Rectal smooth muscle tissue (tissue), 1 donor: ENCODE results near the gene SLC6A9.

Experiments
- H3K27ac ChIP-seq: one replicate; pipeline ENCODE4 v1.7.0; 2013; ENCODE audit warnings: low read depth, low read length, inconsistent platforms
- H3K27me3 ChIP-seq: one replicate; pipeline ENCODE4 v1.7.0; 2013; ENCODE audit warnings: low read length; ENCODE audit not compliant: control insufficient read depth, insufficient read depth
- H3K36me3 ChIP-seq: one replicate; pipeline ENCODE4 v1.7.0; 2013; ENCODE audit warnings: low read length; ENCODE audit not compliant: control insufficient read depth, insufficient read depth
- H3K4me1 ChIP-seq: one replicate; pipeline ENCODE4 v1.7.0; 2013; ENCODE audit warnings: low read length; ENCODE audit not compliant: control insufficient read depth, insufficient read depth
- H3K4me3 ChIP-seq: one replicate; pipeline ENCODE4 v1.7.0; 2013; ENCODE audit warnings: low read length
- H3K9ac ChIP-seq: one replicate; pipeline ENCODE4 v1.7.0; 2013; ENCODE audit warnings: low read length

Gene SLC6A9

GRCh38 chr1:44033041-44033575 lies 1.8 kb upstream of the SLC6A9 start:
- Histone ChIP-seq H3K27me3 (no peaks in the 10 kb centered on the region), H3K27ac (peak overlapping the region; percentile 85), H3K4me3 (no peak overlapping the region), H3K9ac (no peak overlapping the region), H3K4me1 (peaks cover 34% of the 10 kb centered on the region), H3K36me3 (no peaks in the 10 kb centered on the region)

GRCh38 chr1:44032170-44032790 lies 1.0 kb upstream of the SLC6A9 start:
- Histone ChIP-seq H3K27ac (peak overlapping the region; percentile 85), H3K36me3 (no peaks in the 10 kb centered on the region), H3K4me1 (peaks cover 34% of the 10 kb centered on the region), H3K27me3 (no peaks in the 10 kb centered on the region), H3K9ac (no peak overlapping the region), H3K4me3 (no peak overlapping the region)

DNA sequence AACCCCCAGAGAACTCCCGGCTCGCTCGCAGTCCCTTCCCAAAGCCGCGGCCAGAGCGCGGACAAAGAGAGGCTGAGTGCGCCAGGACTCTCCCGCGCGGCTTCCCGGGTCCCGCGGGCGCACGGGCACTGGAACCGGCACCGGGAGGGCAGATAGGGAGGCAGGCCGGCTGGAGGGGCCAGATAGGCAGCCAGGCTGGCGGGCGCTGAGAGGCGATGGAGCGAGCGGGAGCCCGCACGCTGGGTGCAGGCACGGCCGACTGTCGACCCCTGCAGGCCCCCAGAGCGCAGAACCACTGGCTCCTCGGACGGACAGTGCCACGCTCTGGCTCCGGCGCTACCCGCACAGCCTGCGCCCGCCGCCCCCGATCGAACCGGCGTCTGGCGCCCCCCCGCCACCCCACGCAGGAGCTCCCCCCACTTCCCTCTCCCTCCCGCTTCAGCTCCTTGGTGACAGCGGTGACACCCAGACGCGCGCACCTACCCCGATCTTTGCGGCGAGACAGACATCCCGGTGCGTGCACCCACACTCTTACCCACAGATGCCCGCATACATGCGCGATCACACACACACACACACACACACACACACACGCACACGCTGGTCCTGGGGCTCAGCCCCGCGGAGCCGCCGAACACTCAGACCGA lies 534 bp downstream of the SLC6A9 start:
- Histone ChIP-seq H3K4me1 (peaks cover 25% of the 10 kb centered on the region), H3K4me3 (peak overlapping the region; percentile 73), H3K36me3 (no peaks in the 10 kb centered on the region), H3K27ac (peak overlapping the region; percentile 85), H3K9ac (peak overlapping the region; percentile 28), H3K27me3 (no peaks in the 10 kb centered on the region)

DNA sequence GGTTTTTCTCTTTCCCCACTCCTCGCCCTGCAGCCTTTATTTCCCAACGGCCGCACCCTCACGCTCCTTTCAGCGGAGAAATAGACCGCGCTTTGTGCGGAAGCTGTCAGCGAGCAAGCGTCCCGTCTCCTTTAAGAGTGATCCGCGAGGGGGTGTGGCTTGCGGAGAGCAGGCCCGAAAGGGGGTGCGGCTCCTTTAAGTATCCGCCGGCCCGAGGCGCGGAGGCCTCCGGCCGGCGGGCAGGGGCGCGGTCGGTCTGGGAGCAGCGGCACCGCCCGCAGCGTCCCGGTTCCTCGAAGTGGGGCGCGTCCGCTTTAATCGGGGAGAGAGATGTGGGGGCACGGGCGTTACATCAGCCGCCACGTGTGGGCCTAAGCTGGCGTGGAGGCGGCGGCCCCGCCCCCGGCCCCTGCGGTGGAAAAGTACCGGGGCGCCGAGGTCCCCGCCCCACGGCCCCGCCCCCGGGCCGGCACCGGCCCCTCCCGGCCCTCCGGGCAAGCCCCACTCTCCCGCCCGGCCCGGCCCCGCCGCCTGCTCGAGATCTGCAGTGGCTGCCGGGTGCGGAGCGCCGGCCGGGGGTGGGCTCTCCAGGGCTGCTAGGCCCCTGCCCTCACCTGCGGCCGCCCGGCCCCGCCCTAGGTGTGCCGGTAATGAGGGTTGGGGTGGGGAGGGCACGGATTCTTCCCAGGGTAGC lies 1.2 kb downstream of the SLC6A9 start:
- Histone ChIP-seq H3K4me3 (peak overlapping the region; percentile 73), H3K4me1 (peaks cover 19% of the 10 kb centered on the region), H3K36me3 (no peaks in the 10 kb centered on the region), H3K9ac (peak overlapping the region; percentile 53), H3K27ac (peak overlapping the region; percentile 85), H3K27me3 (no peaks in the 10 kb centered on the region)

GRCh38 chr1:44029260-44029910 lies 1.9 kb downstream of the SLC6A9 start:
- H3K27ac ChIP-seq = peak overlapping the region; percentile 85
- no peaks in the 10 kb centered on the region for H3K27me3 ChIP-seq
- H3K36me3 ChIP-seq = no peaks in the 10 kb centered on the region
- peak overlapping the region; percentile 73 for H3K4me3 ChIP-seq
- H3K4me1 ChIP-seq = peaks cover 16% of the 10 kb centered on the region
- H3K9ac ChIP-seq = peak overlapping the region; percentile 53

DNA sequence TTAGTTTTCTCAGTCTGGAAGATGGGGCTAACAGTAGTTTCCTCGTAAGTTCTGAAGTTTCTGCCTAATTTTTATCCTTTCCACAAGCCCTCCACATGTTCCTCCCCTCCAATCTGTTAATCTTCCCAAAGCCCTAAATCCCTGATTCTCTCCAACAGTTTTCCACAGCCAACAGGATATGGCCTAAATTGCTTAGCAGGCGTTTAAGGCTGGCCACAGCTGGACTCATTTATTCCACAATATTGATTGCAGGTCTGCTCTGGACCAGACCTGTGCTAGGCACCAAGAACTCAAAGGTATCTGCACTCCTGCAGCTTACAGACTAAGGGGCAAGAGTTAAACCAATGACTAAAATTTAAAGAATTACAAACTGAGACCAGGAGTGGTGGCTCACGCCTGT lies 3.9 kb downstream of the SLC6A9 start:
- no peak overlapping the region for H3K4me3 ChIP-seq
- H3K27me3 ChIP-seq = no peaks in the 10 kb centered on the region
- no peak overlapping the region for H3K27ac ChIP-seq
- H3K36me3 ChIP-seq = no peaks in the 10 kb centered on the region
- H3K9ac ChIP-seq = no peak overlapping the region
- peaks cover 10% of the 10 kb centered on the region for H3K4me1 ChIP-seq

GRCh38 chr1:44025816-44026215 lies 5.4 kb downstream of the SLC6A9 start:
- Histone ChIP-seq H3K36me3 (no peaks in the 10 kb centered on the region), H3K27ac (no peak overlapping the region), H3K4me1 (peaks cover 6% of the 10 kb centered on the region), H3K9ac (no peak overlapping the region), H3K4me3 (no peak overlapping the region), H3K27me3 (no peaks in the 10 kb centered on the region)

- Histone ChIP-seq H3K36me3 (no peaks in the 10 kb centered on the region), H3K27me3 (no peaks in the 10 kb centered on the region), H3K4me3 (no peak overlapping the region), H3K9ac (no peak overlapping the region), H3K27ac (no peak overlapping the region), H3K4me1 (peaks cover 6% of the 10 kb centered on the region)
Measured at GRCh38 chr1:44024903-44025525, 6.2 kb downstream of the SLC6A9 start.

GRCh38 chr1:44024031-44024902 lies 7.0 kb downstream of the SLC6A9 start:
- Histone ChIP-seq H3K27ac (no peak overlapping the region), H3K4me1 (peaks cover 2% of the 10 kb centered on the region), H3K4me3 (no peak overlapping the region)

DNA sequence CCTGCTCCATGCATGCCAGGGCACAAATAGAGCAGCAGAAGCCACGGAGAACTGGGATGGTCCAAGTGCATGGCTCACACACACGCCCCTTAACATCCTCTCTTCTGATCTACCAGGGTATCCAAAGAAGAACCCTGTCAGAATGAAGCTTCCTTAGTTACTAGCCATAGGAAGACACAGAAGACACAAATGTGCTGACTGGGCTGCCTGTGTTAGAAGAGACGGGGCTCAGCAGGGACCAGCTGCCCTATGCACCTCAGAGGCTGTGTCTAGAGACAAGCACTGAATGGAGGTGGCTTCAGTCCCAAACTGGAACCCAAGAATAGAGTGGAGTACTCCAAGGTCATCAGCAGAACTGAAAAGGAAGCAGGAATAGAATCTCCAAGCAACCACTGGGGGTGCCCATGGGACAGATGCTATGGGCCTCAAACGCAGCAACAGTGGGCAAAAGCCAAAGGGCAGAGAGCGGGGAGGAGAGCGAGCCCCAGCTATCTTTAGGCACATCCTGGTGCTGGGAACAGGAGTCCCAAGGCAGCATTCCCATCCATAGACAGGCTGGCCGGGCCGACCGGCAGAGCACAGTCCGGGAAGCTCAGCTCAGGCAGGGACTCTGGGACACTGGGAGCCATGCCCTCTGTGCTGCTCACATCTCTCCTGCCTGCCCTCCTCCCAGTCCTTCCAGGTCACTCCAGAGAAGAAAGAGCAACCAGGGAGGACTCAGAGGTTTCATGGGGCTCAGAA lies 9.5 kb downstream of the SLC6A9 start:
- Histone ChIP-seq H3K36me3 (no peaks in the 10 kb centered on the region), H3K9ac (no peak overlapping the region)

More at GRCh38 chr1:44024031-44024902, 7.0 kb downstream of the SLC6A9 start:
- no peaks in the 10 kb centered on the region for H3K27me3 ChIP-seq
- H3K9ac ChIP-seq = no peak overlapping the region
- no peaks in the 10 kb centered on the region for H3K36me3 ChIP-seq

DNA sequence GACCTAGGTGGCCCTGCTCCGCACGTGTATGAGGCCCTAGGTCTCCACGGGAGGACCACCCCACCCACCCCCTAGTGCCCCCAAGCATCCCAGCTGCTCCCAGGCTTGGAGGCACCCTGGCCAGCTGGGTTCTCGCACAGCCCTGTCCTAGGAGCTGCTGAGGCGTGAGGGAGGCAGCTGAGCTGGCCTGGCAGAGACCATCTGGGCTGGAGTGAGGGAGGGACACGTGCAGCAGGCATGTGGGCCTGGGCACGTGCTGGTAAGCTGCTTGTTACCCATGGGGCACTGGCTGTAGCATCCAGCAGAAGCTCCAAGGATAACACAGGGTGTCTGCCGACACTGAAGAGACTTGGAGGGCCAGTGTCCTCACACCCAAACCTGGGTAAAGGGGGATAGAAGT lies 10.1 kb downstream of the SLC6A9 start:
- H3K4me1 ChIP-seq = no peaks in the 10 kb centered on the region
- H3K27ac ChIP-seq = no peak overlapping the region
- no peak overlapping the region for H3K9ac ChIP-seq
- no peak overlapping the region for H3K4me3 ChIP-seq
- no peaks in the 10 kb centered on the region for H3K36me3 ChIP-seq
- no peaks in the 10 kb centered on the region for H3K27me3 ChIP-seq

More for the DNA sequence above, 9.5 kb downstream of the SLC6A9 start:
- Histone ChIP-seq H3K27ac (no peak overlapping the region), H3K4me1 (no peaks in the 10 kb centered on the region), H3K4me3 (no peak overlapping the region), H3K27me3 (no peaks in the 10 kb centered on the region)
